Endothelial cell of umbilical vein (primary cell): ENCODE data around the gene SMG9. TPM values are rescaled to one million over a fixed set of nuclear protein-coding genes. Genes with fewer than 3 reads are reported as not detected.

Source experiments
- BruUV-seq: library from RNA; stranded (reverse); fragments of 400-500 nt; replicated peaks from 2 replicates; lab custom pipeline; 2021; lab: Mats Ljungman, UMichigan
- CTCF ChIA-PET: fragments of 300-600, 350-600 bp; sonication (Branson Sonifier 250); formaldehyde crosslinking; loops from one replicate; lab custom pipeline; 2021; ENCODE audit warnings: antibody characterized with exemption, inconsistent platforms; lab: Charles Lee
- POLR2A ChIA-PET: fragments of 300-600, 350-600 bp; sonication (Branson Sonifier 250); formaldehyde crosslinking; loops from one replicate; lab custom pipeline; 2021; ENCODE audit warnings: antibody characterized with exemption, inconsistent platforms; lab: Charles Lee
- DNase-seq: peaks from one replicate; pipeline ENCODE4 v3.0.0-alpha.2; 2011; ENCODE audit warnings: low read depth, low spot score
- FAIRE-seq: peaks from 2 replicates; lab custom pipeline; 2011; peaks lifted over from hg19 to GRCh38; lab: Jason Lieb, UNC
- H2AFZ ChIP-seq: 2 replicates; pipeline ENCODE4 v1.6.0; 2012; ENCODE audit warnings: low read depth, low read length, control low read depth, inconsistent platforms
- H3K27ac ChIP-seq: 2 replicates; pipeline ENCODE4 v1.5.1; 2011; ENCODE audit warnings: low read depth, mild to moderate bottlenecking, control low read depth, low read length, moderate library complexity; ENCODE audit not compliant: insufficient read depth
- H3K27me3 ChIP-seq, 2 experiments: 2 replicates each; pipeline versions ENCODE4 v1.6.0 to v1.6.1; 2011; ENCODE audit warnings: low read length in 2 of 2, mixed read lengths in 1 of 2; ENCODE audit not compliant: control insufficient read depth in 2 of 2, insufficient read depth in 2 of 2
- H3K36me3 ChIP-seq, 2 experiments: 2 replicates in 1 of 2; 3 replicates in 1 of 2; pipeline ENCODE4 v1.5.1; 2011; ENCODE audit warnings: low read length in 2 of 2, mild to moderate bottlenecking in 1 of 2, moderate library complexity in 1 of 2; ENCODE audit not compliant: control insufficient read depth in 2 of 2, insufficient read depth in 2 of 2; ENCODE audit errors: extremely low read depth in 1 of 2
- H3K4me1 ChIP-seq: 3 replicates; pipeline ENCODE4 v1.5.1; 2011; ENCODE audit warnings: mild to moderate bottlenecking, low read length; ENCODE audit not compliant: control insufficient read depth, insufficient read depth; ENCODE audit errors: extremely low read depth
- H3K4me2 ChIP-seq: 2 replicates; pipeline ENCODE4 v1.6.1; 2011; ENCODE audit warnings: low read length, control low read depth, mixed read lengths; ENCODE audit not compliant: insufficient read depth
- H3K4me3 ChIP-seq, 3 experiments: fragments of 200-600 bp in 1 of 3; sonication (generic), shearing (Covaris generic) in 1 of 3; replicated peaks in 1 of 3; 2 replicates each; pipeline ENCODE4 v1.5.1; 2011 to 2016; ENCODE audit warnings: control low read depth in 3 of 3, low read length in 3 of 3, mild to moderate bottlenecking in 2 of 3, inconsistent platforms in 1 of 3, low read depth in 1 of 3, moderate library complexity in 1 of 3; ENCODE audit not compliant: insufficient read depth in 1 of 3
- H3K79me2 ChIP-seq: 2 replicates; pipeline ENCODE4 v1.6.0; 2012; ENCODE audit warnings: low read length, inconsistent platforms; ENCODE audit not compliant: control insufficient read depth, insufficient read depth
- H3K9ac ChIP-seq: replicated peaks from 2 replicates; pipeline ENCODE3; 2011; ENCODE audit warnings: low read length, control low read depth; ENCODE audit not compliant: insufficient read depth; ENCODE audit errors: extremely low read depth
- H3K9me1 ChIP-seq: replicated peaks from 3 replicates; pipeline ENCODE4 v1.6.0; 2011; ENCODE audit warnings: mild to moderate bottlenecking, low read length; ENCODE audit not compliant: control insufficient read depth, insufficient read depth; ENCODE audit errors: extremely low read depth
- H3K9me3 ChIP-seq: replicated peaks from 2 replicates; pipeline ENCODE4 v1.5.1; 2012; ENCODE audit warnings: low read length, inconsistent platforms; ENCODE audit not compliant: control insufficient read depth, insufficient read depth
- H4K20me1 ChIP-seq: replicated peaks from 2 replicates; pipeline ENCODE3; 2011; ENCODE audit warnings: mild to moderate bottlenecking, low read length; ENCODE audit not compliant: control insufficient read depth, insufficient read depth; ENCODE audit errors: extremely low read depth
- EZH2 ChIP-seq: IDR thresholded peaks from 2 replicates; pipeline ENCODE4 v1.6.1; 2012; ENCODE audit warnings: borderline replicate concordance, low read depth, mild to moderate bottlenecking, moderate library complexity, low read length, inconsistent platforms; ENCODE audit not compliant: severe bottlenecking
- FOS ChIP-seq: IDR thresholded peaks from 2 replicates; pipeline ENCODE4 v1.6.1; 2011; ENCODE audit warnings: mild to moderate bottlenecking, low read length, moderate library complexity, borderline replicate concordance; ENCODE audit not compliant: insufficient read depth
- GATA2 ChIP-seq: IDR thresholded peaks from 2 replicates; pipeline ENCODE4 v1.7.0; 2011; ENCODE audit warnings: low read depth, mild to moderate bottlenecking, moderate library complexity, mixed read lengths, low read length; ENCODE audit not compliant: insufficient read length, insufficient read depth
- JUN ChIP-seq: IDR thresholded peaks from 2 replicates; pipeline ENCODE4 v1.6.1; 2011; ENCODE audit warnings: borderline replicate concordance, low read depth; ENCODE audit not compliant: insufficient read length, insufficient read depth
- MAX ChIP-seq: IDR thresholded peaks from 2 replicates; pipeline ENCODE4 v1.6.1; 2011; ENCODE audit not compliant: insufficient read depth, insufficient read length
- MYC ChIP-seq: IDR thresholded peaks from one replicate; pipeline ENCODE4 v1.6.1; 2011; ENCODE audit warnings: mild to moderate bottlenecking, low read depth, low read length
- POLR2A ChIP-seq: IDR thresholded peaks from 2 replicates; pipeline ENCODE4 v1.6.1; 2012; ENCODE audit warnings: low read depth, mild to moderate bottlenecking, control low read depth, low read length
- POLR2AphosphoS5 ChIP-seq: IDR thresholded peaks from 2 replicates; pipeline ENCODE4 v1.6.1; 2012; ENCODE audit warnings: low read depth, mild to moderate bottlenecking, control low read depth, low read length, moderate library complexity; ENCODE audit not compliant: insufficient read depth
- dilution Hi-C: fragments of 300-500 bp; cut with MboI; formaldehyde crosslinking; loops from one replicate; pipeline ENCODE4 v1.15.0; 2019; ENCODE audit warnings: low sequenced_read_pairs; ENCODE audit not compliant: extremely low pct_ligation_motif_present
- intact Hi-C: fragments of 100-400 bp; cut with micrococcal nuclease; formaldehyde crosslinking; loops from one replicate; pipeline ENCODE4 v1.10.0; 2022
- polyA plus RNA-seq, 4 experiments: library from polyadenylated mRNA; depleted of rRNA in 3 of 4; stranded (reverse) in 3 of 4; unstranded in 1 of 4; fragments of >200 nt; gene quantifications; 2 replicates each; pipeline versions ENCODE4 v1.2.1 to v1.2.3, GENCODE V29; 2011 to 2012; ENCODE audit warnings: missing spikeins in 1 of 4
- total RNA-seq: library from RNA; stranded (reverse); gene quantifications from 2 replicates; pipeline ENCODE4 v1.2.3, GENCODE V29; 2021
- TF ChIP-seq, protein P1 (sequence below), 2 donors: IDR thresholded peaks; 1 replicate in 1 of 2; 2 replicates in 1 of 2; pipeline ENCODE4 v1.5.1; 2011; ENCODE audit warnings: low read length in 2 of 2, mild to moderate bottlenecking in 2 of 2, moderate library complexity in 2 of 2, control low read depth in 1 of 2, inconsistent platforms in 1 of 2, low read depth in 1 of 2; ENCODE audit not compliant: insufficient read depth in 1 of 2; ENCODE audit errors: extremely low read depth in 1 of 2

SMG9 gene
- total and polyA plus RNA-seq, 2 donors (not counting 3 experiments of a cell fraction or from before 2014, with no cell fraction given) = 25.5 to 45.0 TPM

GRCh38 chr19:43779820-43780219 is 25.1 kb upstream of the SMG9 start:
- POLR2A ChIA-PET = no interaction called here
- TF ChIP-seq, protein P1, sequence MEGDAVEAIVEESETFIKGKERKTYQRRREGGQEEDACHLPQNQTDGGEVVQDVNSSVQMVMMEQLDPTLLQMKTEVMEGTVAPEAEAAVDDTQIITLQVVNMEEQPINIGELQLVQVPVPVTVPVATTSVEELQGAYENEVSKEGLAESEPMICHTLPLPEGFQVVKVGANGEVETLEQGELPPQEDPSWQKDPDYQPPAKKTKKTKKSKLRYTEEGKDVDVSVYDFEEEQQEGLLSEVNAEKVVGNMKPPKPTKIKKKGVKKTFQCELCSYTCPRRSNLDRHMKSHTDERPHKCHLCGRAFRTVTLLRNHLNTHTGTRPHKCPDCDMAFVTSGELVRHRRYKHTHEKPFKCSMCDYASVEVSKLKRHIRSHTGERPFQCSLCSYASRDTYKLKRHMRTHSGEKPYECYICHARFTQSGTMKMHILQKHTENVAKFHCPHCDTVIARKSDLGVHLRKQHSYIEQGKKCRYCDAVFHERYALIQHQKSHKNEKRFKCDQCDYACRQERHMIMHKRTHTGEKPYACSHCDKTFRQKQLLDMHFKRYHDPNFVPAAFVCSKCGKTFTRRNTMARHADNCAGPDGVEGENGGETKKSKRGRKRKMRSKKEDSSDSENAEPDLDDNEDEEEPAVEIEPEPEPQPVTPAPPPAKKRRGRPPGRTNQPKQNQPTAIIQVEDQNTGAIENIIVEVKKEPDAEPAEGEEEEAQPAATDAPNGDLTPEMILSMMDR (IDR thresholded peaks at IDR 0.05; ENCODE audit: extremely low read depth in 1 of 2, insufficient read depth in 1 of 2, low read depth in 1 of 2, low read length in 2 of 2) = peak in 1 of 2 donors; percentile 10
- TF ChIP-seq MYC (no peak), POLR2AphosphoS5 (no peak)
- no peak for DNase-seq
- Histone ChIP-seq H3K36me3 (no peaks in the 10 kb centered on the region), H3K27me3 (no peaks in the 10 kb centered on the region), H3K9me3 (no peaks in the 10 kb centered on the region), H3K4me3 (no peak overlapping the region), H4K20me1 (no peaks in the 10 kb centered on the region), H2AFZ (peak overlapping the region; percentile 81), H3K4me2 (no peak overlapping the region), H3K4me1 (peaks cover 28% of the 10 kb centered on the region), H3K9ac (no peak overlapping the region), H3K27ac (no peak overlapping the region), H3K9me1 (no peaks in the 10 kb centered on the region), H3K79me2 (no peaks in the 10 kb centered on the region)
- peak; percentile 52 for FAIRE-seq
- intact Hi-C loops (no loop called here), dilution Hi-C loops (no loop called here)
- CTCF ChIA-PET = interaction anchor here (0.7 to 6.8 kb wide), 6 partner anchors 13 to 35 kb away, joined by 3 to 114 read pairs (median 4); partner anchors contain the start of gene SMG9
- no TSS peak for BruUV-seq

DNA sequence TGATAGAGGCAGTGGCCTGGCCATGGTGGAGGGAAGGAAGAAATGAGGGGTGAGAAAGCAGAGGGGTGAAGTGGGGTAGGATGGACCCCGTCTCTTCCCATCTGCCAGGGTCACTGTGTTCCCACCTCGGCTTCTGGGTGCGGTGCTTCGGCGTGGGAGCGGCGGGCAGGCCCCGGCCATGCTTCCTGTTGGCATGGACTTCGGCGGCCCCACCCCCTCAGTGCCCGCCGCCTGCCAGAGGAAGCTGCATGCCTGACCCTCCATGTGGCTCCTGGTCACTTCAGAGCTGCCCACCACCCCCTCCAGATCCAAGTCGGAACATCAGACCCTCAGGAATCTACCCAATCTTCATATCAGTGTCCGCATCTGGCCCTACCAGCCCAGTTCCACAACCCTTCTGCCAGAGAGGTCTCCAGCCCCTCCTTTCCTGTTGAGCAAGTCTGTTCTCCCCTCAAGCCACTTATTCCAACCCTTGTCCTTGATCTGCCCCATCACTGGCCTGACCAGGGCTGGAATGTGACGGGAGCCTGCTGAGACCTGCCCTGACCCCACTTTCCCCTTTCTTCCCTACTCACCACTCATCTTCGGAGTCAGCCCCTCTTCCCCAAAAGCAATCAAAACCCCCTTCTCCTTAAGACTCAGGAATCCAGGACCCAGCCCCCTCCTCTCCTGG is 24.5 kb upstream of the SMG9 start:
- TF ChIP-seq EZH2 (no peak), POLR2A (no peak), POLR2AphosphoS5 (no peak), MYC (no peak), FOS (no peak), GATA2 (no peak), JUN (no peak), MAX (no peak)
- TF ChIP-seq, protein P1 (IDR thresholded peaks at IDR 0.05; ENCODE audit: extremely low read depth in 1 of 2, insufficient read depth in 1 of 2, low read depth in 1 of 2, low read length in 2 of 2) = no peak
- BruUV-seq = no TSS peak

More for the DNA sequence above, 24.5 kb upstream of the SMG9 start:
- Histone ChIP-seq H3K9ac (no peak overlapping the region), H3K27ac (no peak overlapping the region), H2AFZ (peak overlapping the region; percentile 81), H3K4me1 (peaks cover 27% of the 10 kb centered on the region), H3K9me3 (no peaks in the 10 kb centered on the region), H4K20me1 (no peaks in the 10 kb centered on the region), H3K79me2 (no peaks in the 10 kb centered on the region), H3K4me2 (no peak overlapping the region), H3K36me3 (no peaks in the 10 kb centered on the region), H3K4me3 (no peak overlapping the region), H3K27me3 (no peaks in the 10 kb centered on the region), H3K9me1 (no peaks in the 10 kb centered on the region)
- dilution Hi-C loops = no loop called here
- ChIA-PET POLR2A (no interaction called here), CTCF (interaction anchor here (0.7 to 6.8 kb wide), 6 partner anchors 13 to 34 kb away, joined by 3 to 114 read pairs (median 4); no protein-coding TSS in a partner anchor)
- DNase-seq = no peak
- FAIRE-seq = no peak
- intact Hi-C loops = no loop called here
